ENCODE measurements around the gene CACHD1.
A peak's percentile ranks its signal among the peaks of the same experiment; 100 is the strongest.
"Not testable (repeated sequence)": the region's sequence is repeated elsewhere in the genome, so short reads cannot be mapped to it uniquely, and the experiment has no call there.

The CACHD1 gene

GRCh38 chr1:64497088-64497883, 27.4 kb downstream of the CACHD1 start:
- DNase-seq (ENCODE audit: low spot score): no peak

GRCh38 chr1:64498325-64498724, 28.4 kb downstream of the CACHD1 start:
- DNase-seq (ENCODE audit: low spot score): no peak

- no peak for DNase-seq (ENCODE audit: low spot score)
Measured at GRCh38 chr1:64499011-64499410, 29.1 kb downstream of the CACHD1 start.

GRCh38 chr1:64499966-64500365, 30.0 kb downstream of the CACHD1 start:
- DNase-seq (ENCODE audit: low spot score): no peak

GRCh38 chr1:64502083-64502482, 32.2 kb downstream of the CACHD1 start:
- DNase-seq (ENCODE audit: low spot score): no peak

GRCh38 chr1:64502931-64503330, 33.0 kb downstream of the CACHD1 start:
- peak; percentile 35 for DNase-seq (ENCODE audit: low spot score)

- DNase-seq (ENCODE audit: low spot score): no peak
Measured at GRCh38 chr1:64505232-64505943, 35.5 kb downstream of the CACHD1 start.

- DNase-seq (ENCODE audit: low spot score): peak; percentile 23
Measured at GRCh38 chr1:64505944-64506655, 36.2 kb downstream of the CACHD1 start.

GRCh38 chr1:64508629-64509028, 38.7 kb downstream of the CACHD1 start:
- no peak for DNase-seq (ENCODE audit: low spot score)

- no peak for DNase-seq (ENCODE audit: low spot score)
Measured at GRCh38 chr1:64511044-64511443, 41.1 kb downstream of the CACHD1 start.

GRCh38 chr1:64512206-64512605, 42.3 kb downstream of the CACHD1 start:
- not testable (repeated sequence) for DNase-seq (ENCODE audit: low spot score)

GRCh38 chr1:64513545-64513944, 43.6 kb downstream of the CACHD1 start:
- no peak for DNase-seq (ENCODE audit: low spot score)

GRCh38 chr1:64514197-64514765, 44.4 kb downstream of the CACHD1 start:
- no peak for DNase-seq (ENCODE audit: low spot score)

- no peak for DNase-seq (ENCODE audit: low spot score)
Measured at GRCh38 chr1:64515427-64515826, 45.5 kb downstream of the CACHD1 start.

- DNase-seq (ENCODE audit: low spot score): no peak
Measured at GRCh38 chr1:64516301-64516700, 46.4 kb downstream of the CACHD1 start.

GRCh38 chr1:64516803-64517568, 47.1 kb downstream of the CACHD1 start:
- no peak for DNase-seq (ENCODE audit: low spot score)

GRCh38 chr1:64517640-64518039, 47.7 kb downstream of the CACHD1 start:
- no peak for DNase-seq (ENCODE audit: low spot score)

- DNase-seq (ENCODE audit: low spot score): no peak
Measured at GRCh38 chr1:64518692-64519481, 49.0 kb downstream of the CACHD1 start.

GRCh38 chr1:64519901-64520300, 50.0 kb downstream of the CACHD1 start:
- DNase-seq (ENCODE audit: low spot score): no peak

GRCh38 chr1:64522740-64523139, 52.8 kb downstream of the CACHD1 start:
- DNase-seq (ENCODE audit: low spot score): no peak
